A549 (cell line): ENCODE measurements around the gene EIF2B5. TPM values are rescaled to one million over a fixed set of nuclear protein-coding genes. Genes with fewer than 3 reads are reported as not detected.
A peak's percentile ranks its signal among the peaks of the same experiment; 100 is the strongest.

Experiments
- ATAC-seq, 2 experiments: fragments of 200-7000 bp in 1 of 2; fragments of >200 bp in 1 of 2; cut with Nextera tagmentation in 1 of 2; cut with Tn5 transposase in 1 of 2; 3 replicates each; pipeline versions ENCODE4 v1.8.0 to v1.9.1; 2018 to 2020; ENCODE audit warnings: mild to moderate bottlenecking in 1 of 2, moderate library complexity in 1 of 2
- CTCF ChIA-PET: fragments of 300-600 bp; sonication (Branson Sonifier 250); formaldehyde crosslinking; extraction: SDS; loops from one replicate; lab custom pipeline; 2021; ENCODE audit warnings: antibody characterized with exemption, inconsistent platforms; lab: Yijun Ruan, JAX
- POLR2A ChIA-PET: fragments of 350-600 bp; formaldehyde crosslinking; extraction: SDS; loops from one replicate; lab custom pipeline; 2021; ENCODE audit warnings: antibody characterized with exemption, inconsistent platforms; lab: Yijun Ruan, JAX
- DNase-seq, 2 experiments: peaks; one replicate each; pipeline versions ENCODE4 v3.0.0 to v3.0.0-alpha.2; 2011 to 2016; ENCODE audit warnings: low read depth in 1 of 2, low spot score in 1 of 2
- FAIRE-seq: peaks from 2 replicates; lab custom pipeline; 2011; peaks lifted over from hg19 to GRCh38; lab: Jason Lieb, UNC
- H3K27ac ChIP-seq, 2 experiments: fragments of >200 bp; sonication (Bioruptor Twin); formaldehyde crosslinking; 3 replicates each; pipeline ENCODE4 v1.5.1; 2016 to 2017
- H3K4me1 ChIP-seq: fragments of >200 bp; sonication (Bioruptor Twin); formaldehyde crosslinking; 3 replicates; pipeline ENCODE4 v1.6.1; 2016
- H3K4me2 ChIP-seq: fragments of >200 bp; sonication (Bioruptor Twin); formaldehyde crosslinking; 3 replicates; pipeline ENCODE4 v1.6.1; 2016
- H3K4me3 ChIP-seq: fragments of >200 bp; sonication (Bioruptor Twin); formaldehyde crosslinking; 3 replicates; pipeline ENCODE4 v1.5.1; 2016
- H3K9me3 ChIP-seq: fragments of >200 bp; sonication (Bioruptor Twin); formaldehyde crosslinking; 3 replicates; pipeline ENCODE4 v1.6.1; 2016
- BHLHE40 ChIP-seq: IDR thresholded peaks from 2 replicates; pipeline ENCODE4 v1.6.1; 2012; ENCODE audit warnings: low read depth, low read length, inconsistent platforms
- CHD2 ChIP-seq: fragments of 150-350 bp; IDR thresholded peaks from 2 replicates; pipeline ENCODE4 v1.6.1; 2014; ENCODE audit warnings: low read length; ENCODE audit not compliant: partially characterized antibody
- CHD4 ChIP-seq: fragments of 200-600 bp; sonication (generic); IDR thresholded peaks from 2 replicates; pipeline ENCODE4 v1.6.1; 2016; ENCODE audit warnings: antibody characterized with exemption, mild to moderate bottlenecking, borderline replicate concordance
- JUN ChIP-seq, 2 experiments: fragments of >200 bp; sonication (Bioruptor Twin); formaldehyde crosslinking; IDR thresholded peaks; 2 replicates in 1 of 2; 3 replicates in 1 of 2; pipeline ENCODE4 v1.6.1; 2016 to 2017
- MAFK ChIP-seq: fragments of 450-650 bp; IDR thresholded peaks from 2 replicates; pipeline ENCODE4 v1.6.1; 2014; ENCODE audit not compliant: partially characterized antibody
- MAZ ChIP-seq: fragments of 150-350 bp; IDR thresholded peaks from 2 replicates; pipeline ENCODE4 v1.6.1; 2014; ENCODE audit warnings: antibody characterized with exemption, low read depth, low read length, borderline replicate concordance
- MYC ChIP-seq: IDR thresholded peaks from 2 replicates; pipeline ENCODE4 v1.6.1; 2012; ENCODE audit warnings: mild to moderate bottlenecking, inconsistent platforms, low read length, improper control_type of control experiment, borderline replicate concordance
- NFE2L2 ChIP-seq: fragments of 150-350 bp; conservative IDR thresholded peaks from 2 replicates; pipeline ENCODE4 v1.6.1; 2014; ENCODE audit warnings: low read length
- NR3C1 ChIP-seq: fragments of >200 bp; sonication (Bioruptor Twin); formaldehyde crosslinking; IDR thresholded peaks from 3 replicates; pipeline ENCODE4 v1.6.1; 2017
- POLR2A ChIP-seq: IDR thresholded peaks from 2 replicates; pipeline ENCODE4 v1.6.1; 2012; ENCODE audit warnings: mild to moderate bottlenecking, low read length
- RAD21 ChIP-seq, 2 experiments: fragments of >200 bp in 1 of 2; sonication (Bioruptor Twin) in 1 of 2; formaldehyde crosslinking in 1 of 2; IDR thresholded peaks in 1 of 2; conservative IDR thresholded peaks in 1 of 2; 2 replicates in 1 of 2; 3 replicates in 1 of 2; pipeline ENCODE4 v1.6.1; 2012 to 2018; ENCODE audit warnings: inconsistent platforms in 1 of 2
- ZSCAN20 ChIP-seq: fragments of 250-450 bp; sonication (Bioruptor Pico); IDR thresholded peaks from 2 replicates; pipeline ENCODE4 v1.8.0; 2022; ENCODE audit warnings: mild to moderate bottlenecking, moderate library complexity
- WGBS: methylation state at CpG from one replicate; pipeline ENCODE4 v1.1.6; 2017; ENCODE audit errors: missing lambda C conversion rate; 5-methylcytosine and 5-hydroxymethylcytosine counted together
- polyA plus RNA-seq, 4 experiments: library from polyadenylated mRNA; depleted of rRNA in 3 of 4; stranded (reverse); fragments of >200 nt; fragmentation: RNase III in 1 of 4; extraction: RNeasy Plus Mini Kit Qiagen cat#74134 plus additional on column Dnase treatment in 1 of 4; gene quantifications; 2 replicates in 3 of 4; 3 replicates in 1 of 4; pipeline ENCODE4 v1.2.3, GENCODE V29; 2011 to 2017
- TF ChIP-seq, protein P1 (sequence below): IDR thresholded peaks from 2 replicates; pipeline ENCODE4 v1.6.1; 2012; ENCODE audit warnings: low read depth, borderline replicate concordance
- TF ChIP-seq, protein P2 (sequence below): IDR thresholded peaks from 2 replicates; pipeline ENCODE4 v1.6.1; 2012
- TF ChIP-seq, protein P3 (sequence below): fragments of 150-350 bp; IDR thresholded peaks from 2 replicates; pipeline ENCODE4 v1.6.1; 2014; ENCODE audit warnings: low read depth, mild to moderate bottlenecking, low read length

The EIF2B5 gene
- polyA plus RNA-seq, 2 of the 4 experiments (the other 2 are of a cell fraction): 32.1 to 32.7 TPM

DNA sequence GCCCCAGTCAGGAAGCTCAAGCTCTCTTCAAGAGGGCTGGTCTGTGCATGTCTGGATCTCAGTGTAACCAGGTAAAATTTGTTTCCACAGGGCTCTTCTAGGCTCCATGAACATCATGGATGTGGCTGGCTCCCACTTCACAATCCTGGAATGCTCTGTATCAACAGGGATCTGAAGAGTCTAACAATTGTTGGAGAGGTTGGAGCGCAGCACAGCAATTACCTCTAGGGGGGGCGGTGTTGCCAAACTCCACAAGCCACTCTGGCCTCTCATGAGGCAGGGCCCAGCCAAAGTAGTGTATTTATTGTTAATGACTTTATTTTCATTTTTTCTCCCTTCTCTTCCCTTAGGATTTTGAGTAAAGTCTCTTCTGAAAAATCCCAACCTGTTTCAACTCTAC, 6.1 kb upstream of the EIF2B5 start:
- no peak for FAIRE-seq
- 15% methylated on average over 2 of the region's 2 CpGs for WGBS
- Histone ChIP-seq H3K4me3 (no peak overlapping the region), H3K4me2 (no peak overlapping the region), H3K27ac (no peak overlapping the region), H3K4me1 (peaks cover 5% of the 10 kb centered on the region; the same call in 1 of the 3 replicates), H3K9me3 (no peaks in the 10 kb centered on the region)
- CTCF ChIA-PET: no interaction called here
- peak; percentile 66 to 88; a peak in 4 of 6 replicates for ATAC-seq
- no peak for TF ChIP-seq ZSCAN20 (CRISPR knock-in tag)
- TF ChIP-seq RAD21 (conservative IDR thresholded peaks at IDR 0.05 in 1 of 2, IDR thresholded peaks at IDR 0.05 in 1 of 2): peak in 1 of 2 experiments; percentile 29; a peak in 2 of 5 replicates
- POLR2A ChIA-PET: no interaction called here
- peak in 1 of 2 experiments; percentile 27 for DNase-seq

DNA sequence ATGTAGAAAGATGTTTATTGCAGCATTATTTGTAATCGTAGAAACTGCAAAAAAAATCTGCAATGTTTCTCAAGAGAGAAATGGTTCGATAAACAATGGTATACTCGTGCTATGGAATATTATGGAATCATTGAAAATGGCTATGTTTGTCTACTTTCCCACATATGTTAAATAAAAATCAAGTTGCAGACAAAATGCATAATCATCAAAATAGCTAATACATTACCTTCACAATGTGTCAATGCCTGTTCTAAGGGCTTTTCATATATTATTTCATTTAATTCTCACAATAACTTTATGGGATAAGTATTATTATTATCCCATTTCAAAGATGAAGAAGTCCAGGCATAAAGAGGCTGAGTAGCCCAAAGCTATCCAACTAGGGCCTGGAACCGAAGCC, 2.2 kb upstream of the EIF2B5 start:
- ATAC-seq (no peak), FAIRE-seq (no peak), DNase-seq (no peak)
- ChIA-PET POLR2A (no interaction called here), CTCF (interaction anchor here (2.6 kb wide), 1 partner anchor 93 kb away, joined by 7 read pairs; no protein-coding TSS in a partner anchor)
- Histone ChIP-seq H3K9me3 (no peaks in the 10 kb centered on the region), H3K4me3 (no peak overlapping the region), H3K4me1 (peaks cover 12% of the 10 kb centered on the region; the same call in 2 of the 3 replicates), H3K4me2 (no peak overlapping the region), H3K27ac (no peak overlapping the region)
- 91% methylated on average over 4 of the region's 4 CpGs for WGBS
- TF ChIP-seq NR3C1 (no peak), MAFK (peak; percentile 79)

DNA sequence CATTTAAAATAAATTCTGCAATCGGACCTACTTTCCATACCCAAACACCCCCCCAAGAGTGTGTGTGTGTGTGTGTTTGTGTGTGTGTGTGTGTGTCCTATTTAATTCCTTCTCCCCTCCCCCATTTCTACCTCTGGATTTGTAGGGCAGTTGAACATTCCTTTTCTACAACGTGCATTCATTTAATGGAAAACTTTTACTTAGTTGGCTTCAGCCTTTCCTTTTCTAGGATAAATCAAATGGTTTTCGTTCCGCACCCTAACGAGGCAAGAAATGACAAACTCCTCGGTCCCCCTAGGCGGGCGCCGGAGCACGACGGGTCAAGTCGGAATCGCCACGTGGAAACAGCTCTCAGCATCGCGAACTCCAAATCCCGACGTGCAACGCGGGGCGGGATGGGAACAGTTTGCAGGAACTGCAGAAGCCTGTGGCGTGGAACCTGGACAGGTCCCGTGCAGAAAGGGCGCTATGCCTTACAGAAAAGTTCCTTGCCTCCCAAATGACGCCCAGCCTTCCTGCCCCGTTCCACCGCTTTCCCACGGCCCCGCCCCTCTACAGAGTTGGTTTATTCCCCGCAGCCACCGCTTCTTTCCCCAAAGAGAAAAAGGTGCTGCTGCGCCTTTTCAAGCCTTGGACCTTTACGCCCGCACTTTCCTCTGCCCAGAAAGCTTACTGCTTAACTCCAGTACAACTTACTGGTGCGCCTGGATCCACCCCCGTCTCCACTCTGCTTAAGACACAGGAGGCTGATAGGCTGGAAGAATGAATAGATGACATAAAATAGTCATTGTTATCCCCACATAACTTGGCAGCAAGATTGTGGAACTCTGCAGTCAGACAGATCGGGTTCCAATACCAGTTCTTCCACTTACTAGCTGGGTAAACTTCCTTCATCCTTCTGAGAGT, 1.1 kb upstream of the EIF2B5 start:
- no peaks in the 10 kb centered on the region for H3K9me3 ChIP-seq
- H3K4me3 ChIP-seq: peak overlapping the region; percentile 99
- ChIA-PET POLR2A (interaction anchor here (1.0 to 1.8 kb wide), 2 partner anchors 11 to 43 kb away, joined by 3 to 9 read pairs; no protein-coding TSS in a partner anchor), CTCF (interaction anchor here (0.9 to 3.6 kb wide), 4 partner anchors 11 to 238 kb away, joined by 3 to 20 read pairs (median 8); partner anchors contain the start of gene EEF1AKMT4)
- peak; percentile 71 for TF ChIP-seq POLR2A
- TF ChIP-seq, protein P1, sequence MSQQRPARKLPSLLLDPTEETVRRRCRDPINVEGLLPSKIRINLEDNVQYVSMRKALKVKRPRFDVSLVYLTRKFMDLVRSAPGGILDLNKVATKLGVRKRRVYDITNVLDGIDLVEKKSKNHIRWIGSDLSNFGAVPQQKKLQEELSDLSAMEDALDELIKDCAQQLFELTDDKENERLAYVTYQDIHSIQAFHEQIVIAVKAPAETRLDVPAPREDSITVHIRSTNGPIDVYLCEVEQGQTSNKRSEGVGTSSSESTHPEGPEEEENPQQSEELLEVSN: peak; percentile 97
- peak; percentile 34; the same call in 1 of the 2 replicates for TF ChIP-seq BHLHE40
- TF ChIP-seq, protein P2, sequence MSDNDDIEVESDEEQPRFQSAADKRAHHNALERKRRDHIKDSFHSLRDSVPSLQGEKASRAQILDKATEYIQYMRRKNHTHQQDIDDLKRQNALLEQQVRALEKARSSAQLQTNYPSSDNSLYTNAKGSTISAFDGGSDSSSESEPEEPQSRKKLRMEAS: peak; percentile 99
- no peak for TF ChIP-seq MAZ
- TF ChIP-seq, protein P3, sequence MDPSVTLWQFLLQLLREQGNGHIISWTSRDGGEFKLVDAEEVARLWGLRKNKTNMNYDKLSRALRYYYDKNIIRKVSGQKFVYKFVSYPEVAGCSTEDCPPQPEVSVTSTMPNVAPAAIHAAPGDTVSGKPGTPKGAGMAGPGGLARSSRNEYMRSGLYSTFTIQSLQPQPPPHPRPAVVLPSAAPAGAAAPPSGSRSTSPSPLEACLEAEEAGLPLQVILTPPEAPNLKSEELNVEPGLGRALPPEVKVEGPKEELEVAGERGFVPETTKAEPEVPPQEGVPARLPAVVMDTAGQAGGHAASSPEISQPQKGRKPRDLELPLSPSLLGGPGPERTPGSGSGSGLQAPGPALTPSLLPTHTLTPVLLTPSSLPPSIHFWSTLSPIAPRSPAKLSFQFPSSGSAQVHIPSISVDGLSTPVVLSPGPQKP: no peak
- peak; percentile 31; the same call in 1 of the 2 replicates for TF ChIP-seq MYC
- no peak for TF ChIP-seq CHD4
- TF ChIP-seq CHD2: no peak
- 0 out of 5 replicates have a peak, but pooled peaks of 1 of the 2 experiments have one; percentile 26 for TF ChIP-seq JUN (IDR thresholded peaks at IDR 0.05)
- H3K4me1 ChIP-seq: peaks cover 12% of the 10 kb centered on the region; the same call in 2 of the 3 replicates
- peak overlapping the region; percentile 97 for H3K4me2 ChIP-seq
- WGBS: 3% methylated on average over 32 of the region's 37 CpGs
- DNase-seq (peak; percentile 54 to 85), FAIRE-seq (no peak), ATAC-seq (peak; percentile 82 to 83)
- peak overlapping the region; percentile 95 to 97 for H3K27ac ChIP-seq

DNA sequence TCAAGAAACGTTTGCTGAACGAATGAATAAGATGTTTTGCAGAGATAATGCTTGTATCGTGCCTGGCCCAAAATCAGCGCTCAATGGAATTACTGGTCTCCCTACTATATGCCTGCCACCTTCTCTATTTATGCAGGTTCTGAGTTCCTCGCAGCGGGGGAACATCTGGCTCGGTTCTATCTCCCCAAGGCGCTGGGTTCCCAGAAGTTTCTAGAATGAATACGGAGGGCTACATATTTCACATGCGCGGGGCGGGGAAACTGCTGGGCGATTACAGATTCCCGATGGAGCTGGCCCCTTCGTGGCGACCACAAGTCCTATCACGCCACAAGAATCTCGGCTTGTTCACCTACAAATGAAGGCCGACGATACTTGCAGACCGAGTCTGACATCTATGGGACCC, 411 bp upstream of the EIF2B5 start:
- ChIA-PET CTCF (interaction anchor here (0.7 to 3.6 kb wide), 6 partner anchors 10 to 239 kb away, joined by 3 to 20 read pairs (median 8); partner anchors contain the start of gene EEF1AKMT4), POLR2A (interaction anchor here (1.0 to 1.8 kb wide), 2 partner anchors 10 to 42 kb away, joined by 3 to 9 read pairs; no protein-coding TSS in a partner anchor)
- H3K4me2 ChIP-seq: peak overlapping the region; percentile 97
- no peaks in the 10 kb centered on the region for H3K9me3 ChIP-seq
- DNase-seq (no peak), FAIRE-seq (no peak), ATAC-seq (peak; percentile 31 to 46)
- H3K4me3 ChIP-seq: peak overlapping the region; percentile 99
- under 1% methylated on average over 21 of the region's 21 CpGs for WGBS
- peak overlapping the region; percentile 95 to 97 for H3K27ac ChIP-seq
- peaks cover 12% of the 10 kb centered on the region; the same call in 2 of the 3 replicates for H3K4me1 ChIP-seq
- TF ChIP-seq, protein P1: peak; percentile 60; the same call in 1 of the 2 replicates
- TF ChIP-seq NFE2L2: no peak
